AG09309 (cell line): ENCODE data around the gene HID1.

ENCODE experiments used
- DNase-seq: peaks from one replicate; pipeline ENCODE4 v3.0.0-alpha.2; 2010; ENCODE audit warnings: low read depth
- H3K4me3 ChIP-seq: 2 replicates; pipeline ENCODE4 v1.5.1; 2011; ENCODE audit warnings: mild to moderate bottlenecking, low read depth, low read length, moderate library complexity; ENCODE audit not compliant: control insufficient read depth
- TF ChIP-seq, protein P1 (sequence below): IDR thresholded peaks from 2 replicates; pipeline ENCODE4 v1.5.1; 2011; ENCODE audit warnings: mild to moderate bottlenecking, low read depth, low read length, inconsistent platforms; ENCODE audit not compliant: insufficient read depth, control insufficient read depth; ENCODE audit errors: missing control alignments

HID1 gene

DNA sequence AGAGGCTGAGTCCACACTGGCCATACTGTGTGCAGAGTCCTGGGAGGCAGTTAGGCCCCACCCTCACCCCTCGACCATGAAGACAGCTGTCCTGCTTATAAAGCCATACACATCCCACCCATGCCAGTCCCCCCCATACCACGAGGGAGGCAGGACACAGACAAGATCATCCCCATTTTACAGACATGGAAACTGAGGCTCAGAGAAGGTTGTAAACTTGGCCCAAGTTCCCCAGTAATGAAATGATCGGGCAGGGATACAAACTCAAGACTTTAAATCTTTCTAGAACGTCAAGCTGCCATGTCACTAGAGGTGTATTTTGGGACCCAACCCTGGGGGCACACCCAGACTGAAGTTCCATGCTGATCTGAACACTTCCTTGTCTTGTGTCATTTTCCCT is 16.5 kb downstream of the HID1 start:
- H3K4me3 ChIP-seq: no peak overlapping the region
- DNase-seq: no peak
- TF ChIP-seq, protein P1, sequence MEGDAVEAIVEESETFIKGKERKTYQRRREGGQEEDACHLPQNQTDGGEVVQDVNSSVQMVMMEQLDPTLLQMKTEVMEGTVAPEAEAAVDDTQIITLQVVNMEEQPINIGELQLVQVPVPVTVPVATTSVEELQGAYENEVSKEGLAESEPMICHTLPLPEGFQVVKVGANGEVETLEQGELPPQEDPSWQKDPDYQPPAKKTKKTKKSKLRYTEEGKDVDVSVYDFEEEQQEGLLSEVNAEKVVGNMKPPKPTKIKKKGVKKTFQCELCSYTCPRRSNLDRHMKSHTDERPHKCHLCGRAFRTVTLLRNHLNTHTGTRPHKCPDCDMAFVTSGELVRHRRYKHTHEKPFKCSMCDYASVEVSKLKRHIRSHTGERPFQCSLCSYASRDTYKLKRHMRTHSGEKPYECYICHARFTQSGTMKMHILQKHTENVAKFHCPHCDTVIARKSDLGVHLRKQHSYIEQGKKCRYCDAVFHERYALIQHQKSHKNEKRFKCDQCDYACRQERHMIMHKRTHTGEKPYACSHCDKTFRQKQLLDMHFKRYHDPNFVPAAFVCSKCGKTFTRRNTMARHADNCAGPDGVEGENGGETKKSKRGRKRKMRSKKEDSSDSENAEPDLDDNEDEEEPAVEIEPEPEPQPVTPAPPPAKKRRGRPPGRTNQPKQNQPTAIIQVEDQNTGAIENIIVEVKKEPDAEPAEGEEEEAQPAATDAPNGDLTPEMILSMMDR: no peak

DNA sequence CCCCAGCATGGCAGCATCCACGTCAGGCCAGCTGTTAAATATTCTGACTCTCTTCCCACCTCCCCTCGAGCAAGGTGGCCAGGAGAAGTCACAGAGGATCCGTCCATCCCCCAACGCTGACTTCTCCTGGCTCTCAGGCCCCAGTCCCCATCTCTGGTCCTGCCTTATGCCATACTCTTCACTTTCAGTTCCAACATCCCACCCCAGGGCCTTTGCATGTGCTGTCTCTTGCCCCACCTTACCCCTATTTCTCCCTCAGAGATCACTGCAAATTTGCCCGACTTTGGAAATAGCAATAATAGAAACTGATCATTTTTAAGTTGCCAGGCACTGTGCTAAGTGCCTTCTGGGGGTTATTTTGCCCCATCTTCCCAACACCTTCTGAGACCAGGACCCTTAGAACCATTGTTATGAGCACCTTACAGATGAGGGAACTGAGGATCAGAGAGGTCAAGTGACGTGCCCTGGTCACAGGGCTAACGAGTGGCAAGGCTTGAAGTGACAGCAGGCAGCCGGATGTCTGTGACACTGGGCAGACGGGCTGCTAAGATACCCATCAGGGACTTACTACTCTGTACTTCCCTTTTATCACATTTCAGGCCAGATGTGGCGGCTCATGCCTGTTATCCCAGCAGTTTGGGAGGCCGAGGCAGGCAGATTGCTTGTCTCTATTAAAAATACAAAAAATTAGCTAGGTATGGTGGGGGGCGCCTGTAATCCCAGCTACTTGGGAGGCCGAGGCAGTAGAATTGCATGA is 17.7 kb downstream of the HID1 start:
- TF ChIP-seq, protein P1: no peak
- DNase-seq: no peak
- no peak overlapping the region for H3K4me3 ChIP-seq

DNA sequence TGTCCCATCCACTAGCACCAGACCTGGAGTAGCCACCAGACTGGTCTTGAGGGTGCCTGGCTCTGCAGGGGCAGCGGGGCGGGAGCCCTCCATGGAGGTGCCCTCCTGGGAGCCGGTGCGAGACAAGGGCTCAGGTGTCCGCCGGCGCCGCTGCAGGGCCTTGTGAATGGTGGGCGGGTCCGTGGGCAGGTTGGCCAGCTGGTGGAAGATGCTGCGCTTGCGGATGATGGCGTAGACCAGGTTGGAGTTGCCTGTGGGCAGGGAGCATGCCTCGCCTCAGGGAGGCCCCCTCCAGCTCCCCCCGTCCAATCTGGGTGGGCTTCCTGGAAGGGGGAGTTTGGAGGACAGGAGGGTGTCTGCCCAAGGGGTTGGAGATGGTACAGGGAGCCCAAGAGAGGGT is 18.4 kb downstream of the HID1 start:
- TF ChIP-seq, protein P1: no peak
- H3K4me3 ChIP-seq: no peak overlapping the region
- no peak for DNase-seq

DNA sequence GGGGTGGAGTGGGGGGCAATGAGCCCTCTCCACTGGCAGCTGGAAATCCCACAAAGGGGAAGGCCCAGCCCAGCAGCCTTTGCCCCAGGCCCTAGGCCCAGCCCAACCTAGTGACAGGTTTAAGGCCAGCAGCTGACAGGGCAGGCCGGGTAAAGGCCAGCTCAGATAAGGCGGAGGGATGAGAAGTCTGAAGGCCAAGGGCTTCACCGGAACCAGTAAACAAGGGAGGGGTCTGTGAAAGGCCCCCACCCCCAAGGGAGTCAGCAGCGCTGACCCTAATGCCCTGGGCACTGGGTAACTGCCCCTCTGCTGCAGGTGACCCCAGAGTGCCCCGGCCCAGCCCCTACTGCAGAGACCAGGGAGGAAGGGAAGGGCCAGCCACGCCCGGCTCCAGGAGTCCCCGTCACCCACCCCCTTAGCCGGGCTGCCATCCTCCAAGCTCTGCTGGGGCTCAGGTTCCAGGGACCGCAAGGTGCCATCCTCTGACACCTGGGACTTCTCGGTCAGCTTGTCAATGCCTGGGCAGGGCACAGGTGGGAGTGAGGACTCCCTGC is 19.3 kb downstream of the HID1 start:
- TF ChIP-seq, protein P1: no peak
- no peak for DNase-seq
- H3K4me3 ChIP-seq: no peak overlapping the region

DNA sequence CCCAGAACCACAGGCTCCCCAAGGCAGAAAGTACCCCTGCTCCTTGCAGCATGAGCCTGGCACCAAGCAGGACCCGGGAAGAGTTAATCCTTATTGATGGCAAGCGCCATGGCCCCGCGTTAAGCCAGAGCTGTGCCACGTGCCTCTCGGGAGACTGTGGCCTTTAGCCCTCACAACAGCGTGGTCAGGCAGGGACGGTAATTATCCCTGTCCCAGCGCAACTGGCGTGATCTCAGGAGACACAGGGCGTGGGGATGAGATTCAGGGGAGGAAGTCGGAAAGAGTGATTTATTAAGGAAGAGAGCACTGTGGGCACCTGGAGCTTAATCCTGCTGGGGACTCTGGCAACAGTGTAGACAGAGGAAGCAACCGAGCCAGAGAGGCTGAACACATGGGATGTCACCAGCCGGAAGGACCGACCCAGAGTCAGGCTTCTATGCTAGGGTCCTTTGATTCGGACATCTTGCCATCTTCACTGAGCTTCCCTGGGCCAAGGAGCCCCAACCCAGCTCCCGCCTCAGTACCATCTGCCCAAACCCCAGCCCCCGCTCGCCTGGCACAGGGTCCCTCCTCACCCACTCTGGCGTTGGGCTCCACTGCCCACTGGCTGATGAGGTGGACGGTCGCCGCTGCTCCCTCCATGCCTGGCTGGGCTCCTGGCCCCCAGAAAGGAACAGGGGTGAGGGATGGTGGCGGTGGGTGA is 20.0 kb downstream of the HID1 start:
- TF ChIP-seq, protein P1: no peak
- no peak for DNase-seq
- H3K4me3 ChIP-seq: no peak overlapping the region

DNA sequence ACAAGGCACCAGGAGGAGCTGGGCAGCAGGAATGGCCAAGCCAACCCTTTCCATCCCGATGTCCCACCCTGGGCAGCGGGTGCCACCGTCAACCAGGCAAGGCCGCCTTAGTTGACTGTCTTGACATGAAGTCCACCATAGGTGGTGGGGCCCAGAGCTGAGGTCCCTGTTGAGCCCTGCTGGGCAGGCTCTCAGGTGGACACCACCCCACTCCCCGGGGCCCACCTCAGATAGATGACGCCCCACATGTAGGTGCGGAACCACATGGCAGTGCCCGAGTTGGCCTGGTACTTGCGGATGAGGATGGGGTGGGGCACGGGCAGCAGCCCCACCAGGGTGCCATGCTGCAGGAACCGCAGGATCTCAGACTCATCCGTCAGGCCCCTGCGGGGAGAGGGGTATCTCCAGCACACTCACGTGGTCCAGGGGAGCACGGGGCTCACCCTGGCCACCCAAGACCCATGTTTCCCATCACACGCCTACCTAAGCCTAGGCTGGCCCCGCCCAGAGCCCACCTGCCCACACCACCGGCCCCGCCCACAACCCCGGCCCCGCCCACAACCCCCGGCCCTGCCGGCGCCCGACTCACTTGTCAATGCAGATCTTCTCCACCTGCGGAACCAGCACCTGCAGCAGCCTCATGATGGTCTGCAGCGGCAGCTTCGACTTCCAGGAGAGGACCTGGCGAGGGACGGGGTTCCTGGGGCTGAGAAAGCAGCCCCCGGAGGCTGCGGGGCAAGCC is 20.7 kb downstream of the HID1 start:
- no peak overlapping the region for H3K4me3 ChIP-seq
- DNase-seq: no peak
- TF ChIP-seq, protein P1: no peak
